H1 (cell line): ENCODE data around the gene CYP2W1. TPM values are rescaled to one million over a fixed set of nuclear protein-coding genes. Genes with fewer than 3 reads are reported as not detected.

ENCODE experiments used
- CHD1 ChIP-seq: IDR thresholded peaks from 2 replicates; pipeline ENCODE4 v1.6.1; 2012; ENCODE audit warnings: low read depth, low read length, improper control_type of control experiment
- KDM4A ChIP-seq: IDR thresholded peaks from one replicate; pipeline ENCODE4 v1.7.1; 2012; ENCODE audit warnings: low read depth, mild to moderate bottlenecking, moderate library complexity, low read length, inconsistent platforms; ENCODE audit not compliant: severe bottlenecking
- KDM5A ChIP-seq: fragments of 200-600 bp; IDR thresholded peaks from 2 replicates; pipeline ENCODE4 v1.7.1; 2012; ENCODE audit warnings: mild to moderate bottlenecking, low read length, inconsistent platforms, mixed read lengths
- POLR2A ChIP-seq, 2 experiments: IDR thresholded peaks; 1 replicate in 1 of 2; 2 replicates in 1 of 2; pipeline ENCODE4 v1.6.1; 2011; ENCODE audit warnings: low read depth in 2 of 2, low read length in 2 of 2, mild to moderate bottlenecking in 2 of 2; ENCODE audit errors: control extremely low read depth in 1 of 2
- POLR2AphosphoS5 ChIP-seq: IDR thresholded peaks from 2 replicates; pipeline ENCODE4 v1.6.1; 2011; ENCODE audit warnings: low read depth, low read length
- RFX5 ChIP-seq: IDR thresholded peaks from 2 replicates; pipeline ENCODE4 v1.6.1; 2011; ENCODE audit warnings: low read depth, low read length, improper control_type of control experiment, borderline replicate concordance
- TEAD4 ChIP-seq: IDR thresholded peaks from 2 replicates; pipeline ENCODE4 v1.6.1; 2012; ENCODE audit warnings: low read depth, low read length, inconsistent platforms, mixed read lengths
- USF2 ChIP-seq: IDR thresholded peaks from 2 replicates; pipeline ENCODE4 v1.6.1; 2011; ENCODE audit warnings: low read length, improper control_type of control experiment
- YY1 ChIP-seq: IDR thresholded peaks from 2 replicates; pipeline ENCODE4 v1.6.1; 2011; ENCODE audit warnings: low read depth, mild to moderate bottlenecking, low read length
- polyA plus RNA-seq, 7 experiments: library from polyadenylated mRNA; depleted of rRNA in 3 of 7; stranded (reverse) in 5 of 7; unstranded in 2 of 7; fragments of >200 nt in 5 of 7; fragments of 200-250 nt in 2 of 7; gene quantifications; 1 replicate in 5 of 7; 2 replicates in 1 of 7; 4 replicates in 1 of 7; pipeline versions ENCODE4 v1.2.1 to v1.2.3, GENCODE V29; 2011 to 2013; ENCODE audit warnings: missing spikeins in 2 of 7, mixed read lengths in 2 of 7
- total RNA-seq: library from RNA; stranded (reverse); fragmentation: NEBNext Ultra II Directional; extraction: Animal tissue kit (Norgen Biotek cat#: 25700); gene quantifications from 2 replicates; pipeline ENCODE4 v1.2.1, GENCODE V29; 2021

Gene CYP2W1
- total and polyA plus RNA-seq, 2 of the 8 experiments (the other 6 are each of a cell fraction or from before 2014, with no cell fraction given) = not detected

- TF ChIP-seq RFX5 = no peak
- no peak for TF ChIP-seq YY1
- no peak for TF ChIP-seq USF2
- no peak for TF ChIP-seq TEAD4
- TF ChIP-seq POLR2AphosphoS5 = no peak
- TF ChIP-seq KDM4A = no peak
- no peak for TF ChIP-seq KDM5A
- no peak for TF ChIP-seq CHD1
- TF ChIP-seq POLR2A (IDR thresholded peaks at IDR 0.05; ENCODE audit: control extremely low read depth in 1 of 2, low read depth in 2 of 2, low read length in 2 of 2) = no peak
- TF ChIP-seq, all 59 proteins: peak for 0
Measured at GRCh38 chr7:973312-973711, 9.7 kb upstream of the CYP2W1 start (continued).
